ENCODE results near the gene CAPN12.
A peak's percentile ranks its signal among the peaks of the same experiment; 100 is the strongest.

Gene CAPN12

GRCh38 chr19:38737921-38738737 is 6.1 kb downstream of the CAPN12 start:
- no peak for DNase-seq

- no peak for DNase-seq
Observed at GRCh38 chr19:38737281-38737865, 6.9 kb downstream of the CAPN12 start.

GRCh38 chr19:38736413-38737280 is 7.6 kb downstream of the CAPN12 start:
- DNase-seq = peak; percentile 38

- DNase-seq = no peak
Observed at GRCh38 chr19:38736036-38736412, 8.2 kb downstream of the CAPN12 start.

- DNase-seq = peak; percentile 14
Observed at GRCh38 chr19:38735257-38735686, 9.0 kb downstream of the CAPN12 start.

- DNase-seq = peak; percentile 26
Observed at GRCh38 chr19:38734426-38735256, 9.6 kb downstream of the CAPN12 start.

- DNase-seq = no peak
Observed at GRCh38 chr19:38734176-38734425, 10.2 kb downstream of the CAPN12 start.

- no peak for DNase-seq
Observed at GRCh38 chr19:38733493-38734175, 10.6 kb downstream of the CAPN12 start.

GRCh38 chr19:38733241-38733492 is 11.1 kb downstream of the CAPN12 start:
- DNase-seq = no peak

- DNase-seq = peak; percentile 58
Observed at GRCh38 chr19:38731654-38732301, 12.5 kb downstream of the CAPN12 start.

- no peak for DNase-seq
Observed at GRCh38 chr19:38730731-38731589, 13.3 kb downstream of the CAPN12 start.

GRCh38 chr19:38730470-38730730 is 13.9 kb downstream of the CAPN12 start:
- no peak for DNase-seq

GRCh38 chr19:38729653-38730469 is 14.4 kb downstream of the CAPN12 start:
- DNase-seq = peak; percentile 12

GRCh38 chr19:38728752-38729541 is 15.3 kb downstream of the CAPN12 start:
- DNase-seq = no peak

- DNase-seq = no peak
Observed at GRCh38 chr19:38727868-38728660, 16.2 kb downstream of the CAPN12 start.

GRCh38 chr19:38727306-38727867 is 16.9 kb downstream of the CAPN12 start:
- no peak for DNase-seq

- DNase-seq = no peak
Observed at GRCh38 chr19:38726761-38727301, 17.4 kb downstream of the CAPN12 start.

GRCh38 chr19:38726284-38726673 is 18.0 kb downstream of the CAPN12 start:
- no peak for DNase-seq
